ENCODE measurements around the gene C2CD3.

DNA sequence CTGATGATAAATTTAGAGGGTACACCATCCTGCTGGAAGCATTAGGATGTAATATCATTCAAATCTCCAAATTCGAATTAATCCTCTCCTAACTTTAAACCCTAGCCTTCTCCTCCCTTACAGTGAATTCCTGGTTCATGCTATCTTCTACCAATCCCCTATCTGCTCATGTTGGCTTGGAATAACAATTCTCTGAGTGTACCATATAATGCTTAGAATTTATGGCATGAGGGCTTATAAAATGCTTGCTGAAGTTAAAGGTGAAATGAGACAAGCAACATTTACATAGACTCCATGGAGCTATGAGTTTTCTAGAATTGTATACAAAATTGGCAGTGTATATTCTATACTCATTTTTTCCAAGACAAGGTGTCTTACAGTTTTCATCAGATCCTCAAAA, 79.3 kb downstream of the C2CD3 start:
- TF ChIP-seq REST (IDR thresholded peaks at IDR 0.05; ENCODE audit: insufficient read depth in 1 of 2, low read depth in 2 of 2, low read length in 2 of 2) (no peak), SIN3A (IDR thresholded peaks at IDR 0.05; ENCODE audit: borderline replicate concordance, insufficient read depth, low read length) (no peak), TAF1 (IDR thresholded peaks at IDR 0.05; ENCODE audit: borderline replicate concordance, insufficient read depth, low read length) (no peak), POLR2AphosphoS5 (IDR thresholded peaks at IDR 0.05; ENCODE audit: low read depth, low read length) (no peak), FOXP2 (optimal IDR thresholded peaks at IDR 0.05; ENCODE audit: borderline replicate concordance, extremely low read depth, extremely low read length, insufficient read depth) (no peak)
